ENCODE measurements around the gene PARD3. TPM values are rescaled to one million over a fixed set of nuclear protein-coding genes. Genes with fewer than 3 reads are reported as not detected.

The PARD3 gene
- total RNA-seq, 4 donors from 2014 or later, result 150 to 172 (median 165) TPM

- H3K4me3 ChIP-seq (ENCODE audit: low read depth, poor library complexity, severe bottlenecking), result no peak overlapping the region
- intact Hi-C loops (cut with DNase I; ENCODE audit: low total_unique reads), result no loop called here
- WGBS, 2 donors, result 72 to 78% methylated on average over 2 of the region's 2 CpGs
- no peak for TF ChIP-seq POLR2A (IDR thresholded peaks at IDR 0.05)
- no peak for TF ChIP-seq CTCF (IDR thresholded peaks at IDR 0.05)
- no peak for DNase-seq (ENCODE audit: low spot score in 2 of 2)
These were observed 481.6 kb downstream of the PARD3 start for GRCh38 chr10:34333513-34333912.

GRCh38 chr10:34327184-34327583 is 487.9 kb downstream of the PARD3 start:
- no peak for DNase-seq (ENCODE audit: low spot score in 2 of 2)
- H3K4me3 ChIP-seq (ENCODE audit: low read depth, poor library complexity, severe bottlenecking), result no peak overlapping the region
- TF ChIP-seq POLR2A (IDR thresholded peaks at IDR 0.05) (no peak), CTCF (IDR thresholded peaks at IDR 0.05) (no peak)
- intact Hi-C loops (cut with DNase I; ENCODE audit: low total_unique reads), result no loop called here
- 90 to 91% methylated on average over 4 of the region's 4 CpGs for WGBS, 2 donors

GRCh38 chr10:34323192-34323591 is 491.9 kb downstream of the PARD3 start:
- WGBS, 2 donors, result 31 to 54% methylated on average over 1 of the region's 1 CpG
- DNase-seq (ENCODE audit: low spot score in 2 of 2), result no peak
- no peak overlapping the region for H3K4me3 ChIP-seq (ENCODE audit: low read depth, poor library complexity, severe bottlenecking)
- no peak for TF ChIP-seq CTCF (IDR thresholded peaks at IDR 0.05)
- TF ChIP-seq POLR2A (IDR thresholded peaks at IDR 0.05), result no peak
- intact Hi-C loops (cut with DNase I; ENCODE audit: low total_unique reads), result no loop called here

- no peak for DNase-seq (ENCODE audit: low spot score in 2 of 2)
- H3K4me3 ChIP-seq (ENCODE audit: low read depth, poor library complexity, severe bottlenecking), result no peak overlapping the region
- WGBS, 2 donors, result 38 to 44% methylated on average over 4 of the region's 4 CpGs
- intact Hi-C loops (cut with DNase I; ENCODE audit: low total_unique reads), result no loop called here
- no peak for TF ChIP-seq POLR2A (IDR thresholded peaks at IDR 0.05)
- no peak for TF ChIP-seq CTCF (IDR thresholded peaks at IDR 0.05)
These were observed 494.8 kb downstream of the PARD3 start for GRCh38 chr10:34320265-34320664.

- intact Hi-C loops (cut with DNase I; ENCODE audit: low total_unique reads), result no loop called here
- 56 to 58% methylated on average over 6 of the region's 6 CpGs for WGBS, 2 donors
- DNase-seq (ENCODE audit: low spot score in 2 of 2), result peak in 1 of 2 donors; percentile 52
- no peak overlapping the region for H3K4me3 ChIP-seq (ENCODE audit: low read depth, poor library complexity, severe bottlenecking)
- TF ChIP-seq CTCF (IDR thresholded peaks at IDR 0.05) (no peak), POLR2A (IDR thresholded peaks at IDR 0.05) (no peak)
These were observed 495.8 kb downstream of the PARD3 start for GRCh38 chr10:34319197-34319846.

GRCh38 chr10:34316154-34316553 is 498.9 kb downstream of the PARD3 start:
- intact Hi-C loops (cut with DNase I; ENCODE audit: low total_unique reads), result no loop called here
- 58 to 83% methylated on average over 2 of the region's 2 CpGs for WGBS, 2 donors

More at GRCh38 chr10:34316154-34316553, 498.9 kb downstream of the PARD3 start:
- TF ChIP-seq CTCF (IDR thresholded peaks at IDR 0.05), result no peak
- no peak for TF ChIP-seq POLR2A (IDR thresholded peaks at IDR 0.05)
- DNase-seq (ENCODE audit: low spot score in 2 of 2), result no peak
- no peak overlapping the region for H3K4me3 ChIP-seq (ENCODE audit: low read depth, poor library complexity, severe bottlenecking)
